Measurements from ENCODE around the gene RAB31.

DNA sequence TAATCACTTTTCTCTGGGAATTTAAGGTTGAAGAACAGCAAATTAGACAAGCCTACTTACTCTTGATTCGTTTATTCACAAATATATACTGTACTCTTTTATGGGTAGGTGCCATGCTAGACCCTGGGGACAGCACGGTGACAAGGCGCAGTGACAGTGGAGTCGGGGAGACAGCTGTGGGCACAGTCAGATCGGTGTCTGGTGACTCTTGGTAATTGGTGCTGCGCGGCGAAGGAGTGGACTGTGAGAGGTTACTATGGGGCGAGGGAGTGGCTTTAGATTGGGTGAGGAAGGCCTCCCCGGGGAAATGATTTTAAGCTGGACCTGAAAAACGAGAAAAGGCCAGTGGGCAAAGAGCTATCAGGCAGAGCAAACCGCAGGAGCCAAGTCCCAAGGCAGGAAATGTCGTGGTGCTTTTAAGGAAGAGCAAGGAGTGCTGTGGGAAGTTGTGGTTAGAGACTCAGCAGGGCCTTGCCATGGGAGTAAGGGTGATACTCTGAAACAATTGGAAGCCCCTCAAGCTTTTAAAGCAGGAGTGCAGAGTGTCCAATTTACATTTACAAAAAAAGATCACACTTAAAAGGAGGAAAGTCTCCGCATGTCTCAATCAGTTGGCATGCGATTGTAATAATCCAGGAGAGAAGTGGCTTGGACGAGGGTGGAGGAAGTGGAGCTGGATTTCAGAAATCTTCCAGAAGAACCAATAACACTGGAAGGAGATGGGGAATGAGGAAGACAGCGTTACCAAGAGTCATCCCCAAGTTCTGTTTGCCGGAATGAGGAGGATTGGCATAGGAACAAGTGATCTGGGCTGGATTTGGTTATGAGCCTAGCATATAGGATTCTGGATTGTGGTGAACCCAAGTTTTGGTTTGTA, 141.5 kb downstream of the RAB31 start:
- TF ChIP-seq, protein P1, sequence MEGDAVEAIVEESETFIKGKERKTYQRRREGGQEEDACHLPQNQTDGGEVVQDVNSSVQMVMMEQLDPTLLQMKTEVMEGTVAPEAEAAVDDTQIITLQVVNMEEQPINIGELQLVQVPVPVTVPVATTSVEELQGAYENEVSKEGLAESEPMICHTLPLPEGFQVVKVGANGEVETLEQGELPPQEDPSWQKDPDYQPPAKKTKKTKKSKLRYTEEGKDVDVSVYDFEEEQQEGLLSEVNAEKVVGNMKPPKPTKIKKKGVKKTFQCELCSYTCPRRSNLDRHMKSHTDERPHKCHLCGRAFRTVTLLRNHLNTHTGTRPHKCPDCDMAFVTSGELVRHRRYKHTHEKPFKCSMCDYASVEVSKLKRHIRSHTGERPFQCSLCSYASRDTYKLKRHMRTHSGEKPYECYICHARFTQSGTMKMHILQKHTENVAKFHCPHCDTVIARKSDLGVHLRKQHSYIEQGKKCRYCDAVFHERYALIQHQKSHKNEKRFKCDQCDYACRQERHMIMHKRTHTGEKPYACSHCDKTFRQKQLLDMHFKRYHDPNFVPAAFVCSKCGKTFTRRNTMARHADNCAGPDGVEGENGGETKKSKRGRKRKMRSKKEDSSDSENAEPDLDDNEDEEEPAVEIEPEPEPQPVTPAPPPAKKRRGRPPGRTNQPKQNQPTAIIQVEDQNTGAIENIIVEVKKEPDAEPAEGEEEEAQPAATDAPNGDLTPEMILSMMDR (IDR thresholded peaks at IDR 0.05): no peak
- TF ChIP-seq POLR2AphosphoS5 (IDR thresholded peaks at IDR 0.05): no peak
